ENCODE data around the gene COL8A1. TPM values are rescaled to one million over a fixed set of nuclear protein-coding genes. Genes with fewer than 3 reads are reported as not detected.

The COL8A1 gene
- total and polyA plus RNA-seq, 8 donors, result 0.31 to 16.5 (median 6.6) TPM

DNA sequence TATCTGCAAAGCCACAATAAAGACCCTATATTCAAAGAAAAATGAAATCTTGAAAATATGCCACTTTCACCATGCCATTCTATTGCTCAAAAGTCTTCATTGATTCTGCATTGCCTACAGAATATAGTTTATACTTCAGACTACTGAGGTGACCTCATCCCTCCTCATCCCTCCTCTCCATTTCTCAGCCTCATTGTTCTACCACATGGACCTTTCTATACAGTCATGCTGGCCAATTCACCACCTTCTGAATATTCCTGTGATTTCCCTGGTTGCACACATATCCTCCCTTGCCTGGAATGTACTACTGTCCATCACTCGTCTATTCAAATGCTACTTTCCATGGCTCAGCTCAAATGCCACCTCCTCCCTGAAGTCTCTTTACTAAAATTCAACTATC is 3.5 kb upstream of the COL8A1 start:
- Histone ChIP-seq H3K9me3 (no peaks in the 10 kb centered on the region), H3K27me3 (peaks cover 0 to 52% (median 32%) of the 10 kb centered on the region in 3 donors), H3K4me1 (peaks cover 11 to 24% (median 19%) of the 10 kb centered on the region in 4 donors), H3K27ac (no peak overlapping the region), H3K36me3 (no peaks in the 10 kb centered on the region), H3K4me3 (no peak overlapping the region)
- WGBS, 5 donors, result 66 to 90% (median 85%) methylated on average over 1 of the region's 1 CpG
- no peak for TF ChIP-seq EP300 (IDR thresholded peaks at IDR 0.05)
- no peak for TF ChIP-seq POLR2A (IDR thresholded peaks at IDR 0.05)
- no peak for TF ChIP-seq POLR2AphosphoS5 (IDR thresholded peaks at IDR 0.05)
- TF ChIP-seq, protein P1, sequence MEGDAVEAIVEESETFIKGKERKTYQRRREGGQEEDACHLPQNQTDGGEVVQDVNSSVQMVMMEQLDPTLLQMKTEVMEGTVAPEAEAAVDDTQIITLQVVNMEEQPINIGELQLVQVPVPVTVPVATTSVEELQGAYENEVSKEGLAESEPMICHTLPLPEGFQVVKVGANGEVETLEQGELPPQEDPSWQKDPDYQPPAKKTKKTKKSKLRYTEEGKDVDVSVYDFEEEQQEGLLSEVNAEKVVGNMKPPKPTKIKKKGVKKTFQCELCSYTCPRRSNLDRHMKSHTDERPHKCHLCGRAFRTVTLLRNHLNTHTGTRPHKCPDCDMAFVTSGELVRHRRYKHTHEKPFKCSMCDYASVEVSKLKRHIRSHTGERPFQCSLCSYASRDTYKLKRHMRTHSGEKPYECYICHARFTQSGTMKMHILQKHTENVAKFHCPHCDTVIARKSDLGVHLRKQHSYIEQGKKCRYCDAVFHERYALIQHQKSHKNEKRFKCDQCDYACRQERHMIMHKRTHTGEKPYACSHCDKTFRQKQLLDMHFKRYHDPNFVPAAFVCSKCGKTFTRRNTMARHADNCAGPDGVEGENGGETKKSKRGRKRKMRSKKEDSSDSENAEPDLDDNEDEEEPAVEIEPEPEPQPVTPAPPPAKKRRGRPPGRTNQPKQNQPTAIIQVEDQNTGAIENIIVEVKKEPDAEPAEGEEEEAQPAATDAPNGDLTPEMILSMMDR (IDR thresholded peaks at IDR 0.05), result no peak
- intact Hi-C loops (cut with DNase I; ENCODE audit: low total_unique reads), result no loop called here
- no peak for DNase-seq

DNA sequence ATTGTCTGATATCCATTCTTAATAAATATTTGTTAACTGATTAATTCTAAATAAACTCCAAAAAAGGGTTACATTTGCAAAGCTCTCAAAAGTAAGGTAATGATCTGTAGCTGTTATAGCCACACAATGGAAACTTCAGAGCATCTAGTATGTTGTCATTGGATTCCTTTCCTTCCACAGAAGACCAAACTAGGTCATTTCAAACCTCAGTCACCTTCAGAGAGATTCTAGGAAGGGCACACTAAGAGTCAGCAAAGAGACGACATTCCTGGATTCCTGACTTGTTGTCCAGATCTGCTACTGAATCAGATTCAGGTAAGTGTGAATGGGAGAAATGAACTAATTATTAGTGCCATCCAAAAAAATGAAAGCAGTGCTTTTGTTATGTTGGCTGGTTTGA is 3.0 kb upstream of the COL8A1 start:
- 72 to 100% (median 88%) methylated on average over 1 of the region's 1 CpG for WGBS, 5 donors

DNA sequence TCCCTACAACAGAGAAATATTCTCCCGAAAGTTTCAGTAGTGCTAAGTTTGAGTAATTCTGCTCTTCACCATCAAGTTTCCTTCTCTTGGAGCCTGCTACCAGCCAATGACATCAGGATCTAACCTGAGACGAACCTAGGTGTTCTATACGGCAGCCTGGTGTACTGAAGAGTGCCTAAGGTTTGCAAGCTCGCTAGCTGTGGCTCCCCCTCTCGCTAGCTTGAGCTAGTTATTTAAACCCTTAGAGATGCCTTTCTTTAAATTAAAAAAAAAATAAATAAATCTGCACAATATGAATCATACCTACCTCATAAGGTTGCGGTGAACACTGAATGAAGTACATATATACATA is 1.4 kb upstream of the COL8A1 start:
- Histone ChIP-seq H3K27me3 (peaks cover 0 to 52% (median 32%) of the 10 kb centered on the region in 3 donors), H3K27ac (peak overlapping the region in 4 of 5 donors; percentile 64 to 78 (median 70)), H3K9me3 (no peaks in the 10 kb centered on the region), H3K4me1 (peaks cover 11 to 24% (median 19%) of the 10 kb centered on the region in 4 donors), H3K36me3 (no peaks in the 10 kb centered on the region), H3K4me3 (peak overlapping the region; percentile 43 to 53 (median 46))
- intact Hi-C loops (cut with DNase I; ENCODE audit: low total_unique reads), result no loop called here
- TF ChIP-seq POLR2AphosphoS5 (IDR thresholded peaks at IDR 0.05), result no peak
- no peak for TF ChIP-seq EP300 (IDR thresholded peaks at IDR 0.05)
- WGBS, 5 donors, result 8 to 15% (median 13%) methylated on average over 6 of the region's 6 CpGs
- peak in 1 of 2 donors; percentile 23 for DNase-seq

More for the DNA sequence above, 3.0 kb upstream of the COL8A1 start:
- intact Hi-C loops (cut with DNase I; ENCODE audit: low total_unique reads), result no loop called here
- Histone ChIP-seq H3K36me3 (no peaks in the 10 kb centered on the region), H3K4me3 (no peak overlapping the region), H3K4me1 (peaks cover 11 to 24% (median 19%) of the 10 kb centered on the region in 4 donors), H3K27ac (no peak overlapping the region), H3K27me3 (peaks cover 0 to 52% (median 32%) of the 10 kb centered on the region in 3 donors), H3K9me3 (no peaks in the 10 kb centered on the region)
- DNase-seq, result no peak
- TF ChIP-seq POLR2A (IDR thresholded peaks at IDR 0.05) (no peak), EP300 (IDR thresholded peaks at IDR 0.05) (no peak), POLR2AphosphoS5 (IDR thresholded peaks at IDR 0.05) (no peak)
- TF ChIP-seq, protein P1 (IDR thresholded peaks at IDR 0.05), result no peak

- Histone ChIP-seq H3K27me3 (peaks cover 0 to 52% (median 32%) of the 10 kb centered on the region in 3 donors), H3K27ac (peak overlapping the region in 4 of 5 donors; percentile 64 to 78 (median 70)), H3K36me3 (no peaks in the 10 kb centered on the region), H3K4me1 (peaks cover 11 to 24% (median 19%) of the 10 kb centered on the region in 4 donors), H3K9me3 (no peaks in the 10 kb centered on the region), H3K4me3 (peak overlapping the region; percentile 43 to 53 (median 46))
- 2 to 3% (median 2%) methylated on average over 16 to 22 of the region's 22 CpGs for WGBS, 5 donors
- intact Hi-C loops (cut with DNase I; ENCODE audit: low total_unique reads), result no loop called here
- DNase-seq, result peak in 1 of 2 donors; percentile 47
- TF ChIP-seq, protein P1 (IDR thresholded peaks at IDR 0.05), result no peak
- no peak for TF ChIP-seq POLR2AphosphoS5 (IDR thresholded peaks at IDR 0.05)
- no peak for TF ChIP-seq POLR2A (IDR thresholded peaks at IDR 0.05)
- TF ChIP-seq EP300 (IDR thresholded peaks at IDR 0.05), result no peak
These were observed 854 bp upstream of the COL8A1 start for GRCh38 chr3:99637368-99638111.

DNA sequence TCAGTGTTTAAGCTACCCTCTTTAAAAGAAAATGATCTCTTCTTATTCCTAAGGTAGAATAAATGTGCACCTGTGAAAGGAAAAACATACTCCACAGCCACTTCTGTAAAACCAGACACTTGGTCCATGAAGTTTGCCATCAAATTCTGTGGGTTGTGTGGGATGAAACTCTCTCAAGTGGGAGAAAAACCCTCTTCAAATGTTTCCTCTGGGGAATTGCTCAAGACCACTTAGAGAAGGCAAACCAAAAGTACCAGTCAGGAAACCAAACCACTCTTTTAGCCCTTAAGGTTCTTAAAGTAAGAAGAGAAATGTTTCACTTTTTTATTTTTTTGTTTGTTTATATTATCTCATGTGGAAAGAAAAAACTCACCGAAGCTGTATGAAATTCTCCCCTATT is 1.2 kb downstream of the COL8A1 start:
- Histone ChIP-seq H3K9me3 (no peaks in the 10 kb centered on the region), H3K27me3 (peaks cover 0 to 39% (median 32%) of the 10 kb centered on the region in 3 donors), H3K4me1 (peaks cover 11 to 24% (median 19%) of the 10 kb centered on the region in 4 donors), H3K36me3 (no peaks in the 10 kb centered on the region), H3K27ac (peak overlapping the region in 2 of 5 donors; percentile 15 to 71), H3K4me3 (no peak overlapping the region)
- TF ChIP-seq EP300 (IDR thresholded peaks at IDR 0.05) (no peak), POLR2A (IDR thresholded peaks at IDR 0.05) (no peak), POLR2AphosphoS5 (IDR thresholded peaks at IDR 0.05) (no peak)
- TF ChIP-seq, protein P1 (IDR thresholded peaks at IDR 0.05), result no peak
- no peak for DNase-seq
- intact Hi-C loops (cut with DNase I; ENCODE audit: low total_unique reads), result no loop called here
- WGBS, 5 donors, result 32 to 46% (median 42%) methylated on average over 1 of the region's 1 CpG

Measured in stomach (tissue), 9 donors.